T-helper 1 cell treated with Interleukin-12 subunit alpha and Interleukin-12 subunit beta and Interleukin-4 antibody, amounts not matched to agents 30 μg/mL and 1 μg/mL, for 36 hours (primary cell): ENCODE results near the gene ZCCHC8.

Source experiments
- H3K27ac Mint-ChIP-seq: one replicate; pipeline ENCODE4 v1.8.0; 2021; ENCODE audit warnings: mild to moderate bottlenecking, mixed read lengths
- H3K27me3 Mint-ChIP-seq: one replicate; pipeline ENCODE4 v1.8.0; 2021; ENCODE audit warnings: low read depth, mixed read lengths
- H3K36me3 Mint-ChIP-seq: one replicate; pipeline ENCODE4 v1.8.0; 2021; ENCODE audit warnings: low read depth, mixed read lengths
- H3K4me1 Mint-ChIP-seq: one replicate; pipeline ENCODE4 v1.8.0; 2021; ENCODE audit warnings: low read depth, mixed read lengths
- H3K4me3 Mint-ChIP-seq: one replicate; pipeline ENCODE4 v1.8.0; 2021; ENCODE audit warnings: mild to moderate bottlenecking, moderate library complexity, mixed read lengths
- H3K9me3 Mint-ChIP-seq: one replicate; pipeline ENCODE4 v1.8.0; 2021; ENCODE audit warnings: mixed read lengths

ZCCHC8 gene

GRCh38 chr12:122500685-122501488, at the start of gene ZCCHC8:
ZCCHC8 (minus strand) TSS chr12:122500932; CDS start chr12:122500840, 92 bp downstream.
- Mint-ChIP-seq H3K9me3 (no peaks in the 10 kb centered on the region), H3K4me1 (peaks cover 28% of the 10 kb centered on the region), H3K27me3 (no peaks in the 10 kb centered on the region), H3K36me3 (peaks cover 33% of the 10 kb centered on the region), H3K4me3 (peak within 1 kb of the TSS; percentile 98), H3K27ac (peak within 1 kb of the TSS; percentile 98)

- no peak overlapping the region for H3K4me3 Mint-ChIP-seq
- no peaks in the 10 kb centered on the region for H3K27me3 Mint-ChIP-seq
- H3K4me1 Mint-ChIP-seq: no peaks in the 10 kb centered on the region
- H3K27ac Mint-ChIP-seq: no peak overlapping the region
- H3K9me3 Mint-ChIP-seq: no peaks in the 10 kb centered on the region
- H3K36me3 Mint-ChIP-seq: peaks cover 22% of the 10 kb centered on the region
Measured at GRCh38 chr12:122547330-122547729, 46.6 kb upstream of the ZCCHC8 start.

- Mint-ChIP-seq H3K27ac (no peak overlapping the region), H3K4me3 (no peak overlapping the region), H3K36me3 (peaks cover 22% of the 10 kb centered on the region), H3K4me1 (peaks cover 2% of the 10 kb centered on the region), H3K27me3 (no peaks in the 10 kb centered on the region), H3K9me3 (no peaks in the 10 kb centered on the region)
Measured at GRCh38 chr12:122545855-122546254, 45.1 kb upstream of the ZCCHC8 start.

- H3K27me3 Mint-ChIP-seq: no peaks in the 10 kb centered on the region
- no peaks in the 10 kb centered on the region for H3K9me3 Mint-ChIP-seq
- peaks cover 2% of the 10 kb centered on the region for H3K4me1 Mint-ChIP-seq
- H3K4me3 Mint-ChIP-seq: no peak overlapping the region
- H3K36me3 Mint-ChIP-seq: peaks cover 17% of the 10 kb centered on the region
- no peak overlapping the region for H3K27ac Mint-ChIP-seq
Measured at GRCh38 chr12:122544537-122544936, 43.8 kb upstream of the ZCCHC8 start.

- no peak overlapping the region for H3K4me3 Mint-ChIP-seq
- H3K27me3 Mint-ChIP-seq: no peaks in the 10 kb centered on the region
- H3K27ac Mint-ChIP-seq: no peak overlapping the region
- H3K4me1 Mint-ChIP-seq: peaks cover 5% of the 10 kb centered on the region
- peaks cover 17% of the 10 kb centered on the region for H3K36me3 Mint-ChIP-seq
- H3K9me3 Mint-ChIP-seq: no peaks in the 10 kb centered on the region
Measured at GRCh38 chr12:122538496-122538895, 37.8 kb upstream of the ZCCHC8 start.

GRCh38 chr12:122537021-122537420, 36.3 kb upstream of the ZCCHC8 start:
- Mint-ChIP-seq H3K9me3 (no peaks in the 10 kb centered on the region), H3K27ac (no peak overlapping the region), H3K4me1 (peaks cover 8% of the 10 kb centered on the region), H3K36me3 (peaks cover 17% of the 10 kb centered on the region), H3K27me3 (no peaks in the 10 kb centered on the region), H3K4me3 (no peak overlapping the region)

GRCh38 chr12:122533856-122534255, 33.1 kb upstream of the ZCCHC8 start:
- Mint-ChIP-seq H3K27ac (no peak overlapping the region), H3K36me3 (peaks cover 21% of the 10 kb centered on the region), H3K4me1 (peaks cover 12% of the 10 kb centered on the region), H3K4me3 (no peak overlapping the region), H3K27me3 (no peaks in the 10 kb centered on the region), H3K9me3 (no peaks in the 10 kb centered on the region)

GRCh38 chr12:122528992-122529391, 28.3 kb upstream of the ZCCHC8 start:
- H3K4me1 Mint-ChIP-seq: peaks cover 19% of the 10 kb centered on the region
- H3K4me3 Mint-ChIP-seq: no peak overlapping the region
- H3K36me3 Mint-ChIP-seq: peaks cover 27% of the 10 kb centered on the region
- no peaks in the 10 kb centered on the region for H3K9me3 Mint-ChIP-seq
- H3K27me3 Mint-ChIP-seq: no peaks in the 10 kb centered on the region
- H3K27ac Mint-ChIP-seq: no peak overlapping the region

- H3K4me1 Mint-ChIP-seq: peaks cover 23% of the 10 kb centered on the region
- H3K36me3 Mint-ChIP-seq: peaks cover 30% of the 10 kb centered on the region
- no peaks in the 10 kb centered on the region for H3K9me3 Mint-ChIP-seq
- no peaks in the 10 kb centered on the region for H3K27me3 Mint-ChIP-seq
- no peak overlapping the region for H3K4me3 Mint-ChIP-seq
- no peak overlapping the region for H3K27ac Mint-ChIP-seq
Measured at GRCh38 chr12:122528582-122528981, 27.9 kb upstream of the ZCCHC8 start.

GRCh38 chr12:122527478-122527944, 26.8 kb upstream of the ZCCHC8 start:
- Mint-ChIP-seq H3K27me3 (no peaks in the 10 kb centered on the region), H3K27ac (no peak overlapping the region), H3K9me3 (no peaks in the 10 kb centered on the region), H3K4me1 (peaks cover 25% of the 10 kb centered on the region), H3K4me3 (no peak overlapping the region), H3K36me3 (peaks cover 30% of the 10 kb centered on the region)

- Mint-ChIP-seq H3K9me3 (no peaks in the 10 kb centered on the region), H3K27ac (no peak within 1 kb of the TSS), H3K36me3 (peaks cover 34% of the 10 kb centered on the region), H3K27me3 (no peaks in the 10 kb centered on the region), H3K4me1 (peaks cover 30% of the 10 kb centered on the region), H3K4me3 (no peak within 1 kb of the TSS)
Measured at GRCh38 chr12:122526683-122527477, 26.1 kb upstream of the ZCCHC8 start, which contains the start of the genes KNTC1 and RSRC2. KNTC1 (plus strand) TSS chr12:122527249; CDS start chr12:122530064, 2,815 bp downstream. RSRC2 (minus strand) TSS chr12:122526936; CDS start chr12:122526853, 83 bp downstream.

GRCh38 chr12:122523846-122524718, 23.4 kb upstream of the ZCCHC8 start:
- Mint-ChIP-seq H3K36me3 (peaks cover 47% of the 10 kb centered on the region), H3K27me3 (no peaks in the 10 kb centered on the region), H3K9me3 (no peaks in the 10 kb centered on the region), H3K4me3 (peak overlapping the region; percentile 97), H3K4me1 (peaks cover 42% of the 10 kb centered on the region), H3K27ac (peak overlapping the region; percentile 62)

- peak overlapping the region; percentile 49 for H3K27ac Mint-ChIP-seq
- H3K36me3 Mint-ChIP-seq: peaks cover 55% of the 10 kb centered on the region
- H3K4me1 Mint-ChIP-seq: peaks cover 46% of the 10 kb centered on the region
- H3K27me3 Mint-ChIP-seq: no peaks in the 10 kb centered on the region
- H3K4me3 Mint-ChIP-seq: peak overlapping the region; percentile 97
- H3K9me3 Mint-ChIP-seq: no peaks in the 10 kb centered on the region
Measured at GRCh38 chr12:122523280-122523679, 22.5 kb upstream of the ZCCHC8 start.

- Mint-ChIP-seq H3K27me3 (no peaks in the 10 kb centered on the region), H3K27ac (no peak overlapping the region), H3K4me3 (no peak overlapping the region), H3K4me1 (peaks cover 56% of the 10 kb centered on the region), H3K9me3 (no peaks in the 10 kb centered on the region), H3K36me3 (peaks cover 71% of the 10 kb centered on the region)
Measured at GRCh38 chr12:122520676-122521075, 19.9 kb upstream of the ZCCHC8 start.
